ENCODE data around the gene ITIH1. TPM values are rescaled to one million over a fixed set of nuclear protein-coding genes. Genes with fewer than 3 reads are reported as not detected.

Gene ITIH1
- total and polyA plus RNA-seq, 2 of the 4 experiments (the other 2 are of a cell fraction): not detected

DNA sequence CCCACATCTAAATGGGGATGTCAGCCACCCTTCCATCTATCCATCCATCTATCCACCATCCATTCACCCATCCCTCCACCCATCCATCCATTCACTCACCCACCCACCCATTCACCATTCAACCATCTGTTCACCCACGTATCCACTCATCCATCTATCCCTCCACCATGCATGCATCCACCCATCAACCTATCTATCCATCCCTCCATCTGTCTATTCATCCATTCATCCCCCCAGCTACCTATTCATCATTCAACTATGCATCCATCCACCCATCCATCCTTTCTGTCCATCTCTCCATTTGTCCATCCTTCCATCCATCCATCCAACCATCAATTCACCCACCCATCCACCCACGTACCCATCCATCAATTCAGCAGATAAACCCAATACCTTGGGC is 31.8 kb downstream of the ITIH1 start:
- H2AK9ac ChIP-seq (replicated peaks; ENCODE audit: low read depth, low read length, poor library complexity): no peak overlapping the region
- ATAC-seq (ENCODE audit: low read depth) (no peak), DNase-seq (no peak)
- H3K27ac ChIP-seq (ENCODE audit: insufficient read depth, low read length): no peak overlapping the region
- no peak overlapping the region for H3K14ac ChIP-seq (replicated peaks; ENCODE audit: low read depth, low read length)
- no peaks in the 10 kb centered on the region for H3K4me1 ChIP-seq (ENCODE audit: control insufficient read depth, insufficient read depth, low read length)
- H3K56ac ChIP-seq (ENCODE audit: extremely low read depth, insufficient read depth, low read length): no peak overlapping the region
- no peak overlapping the region for H4K5ac ChIP-seq (ENCODE audit: low read depth, low read length)
- H4K91ac ChIP-seq (ENCODE audit: insufficient read depth, low read depth, low read length): no peak overlapping the region
- H3K9me1 ChIP-seq (ENCODE audit: insufficient read depth, low read length): no peaks in the 10 kb centered on the region
- WGBS, 2 experiments (ENCODE audit: extremely low coverage in 2 of 2, insufficient read length in 1 of 2): 9% methylated on average over 1 of the region's 2 CpGs; no CpG with 5 or more reads in 1 of the 2 experiments
- TF ChIP-seq MAZ (IDR thresholded peaks at IDR 0.05; ENCODE audit: borderline replicate concordance, low read depth, low read length): no peak
- no peak for TF ChIP-seq RCOR1 (IDR thresholded peaks at IDR 0.05; ENCODE audit: insufficient replicate concordance, low read length)
- TF ChIP-seq ELK1 (IDR thresholded peaks at IDR 0.05; ENCODE audit: borderline replicate concordance, low read depth, low read length): no peak
- TF ChIP-seq MAFK (IDR thresholded peaks at IDR 0.05; ENCODE audit: low read depth, low read length): no peak
- no peak for TF ChIP-seq BHLHE40 (IDR thresholded peaks at IDR 0.05; ENCODE audit: low read depth, low read length)
- TF ChIP-seq, protein P1, sequence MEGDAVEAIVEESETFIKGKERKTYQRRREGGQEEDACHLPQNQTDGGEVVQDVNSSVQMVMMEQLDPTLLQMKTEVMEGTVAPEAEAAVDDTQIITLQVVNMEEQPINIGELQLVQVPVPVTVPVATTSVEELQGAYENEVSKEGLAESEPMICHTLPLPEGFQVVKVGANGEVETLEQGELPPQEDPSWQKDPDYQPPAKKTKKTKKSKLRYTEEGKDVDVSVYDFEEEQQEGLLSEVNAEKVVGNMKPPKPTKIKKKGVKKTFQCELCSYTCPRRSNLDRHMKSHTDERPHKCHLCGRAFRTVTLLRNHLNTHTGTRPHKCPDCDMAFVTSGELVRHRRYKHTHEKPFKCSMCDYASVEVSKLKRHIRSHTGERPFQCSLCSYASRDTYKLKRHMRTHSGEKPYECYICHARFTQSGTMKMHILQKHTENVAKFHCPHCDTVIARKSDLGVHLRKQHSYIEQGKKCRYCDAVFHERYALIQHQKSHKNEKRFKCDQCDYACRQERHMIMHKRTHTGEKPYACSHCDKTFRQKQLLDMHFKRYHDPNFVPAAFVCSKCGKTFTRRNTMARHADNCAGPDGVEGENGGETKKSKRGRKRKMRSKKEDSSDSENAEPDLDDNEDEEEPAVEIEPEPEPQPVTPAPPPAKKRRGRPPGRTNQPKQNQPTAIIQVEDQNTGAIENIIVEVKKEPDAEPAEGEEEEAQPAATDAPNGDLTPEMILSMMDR (conservative IDR thresholded peaks at IDR 0.05; ENCODE audit: low read depth, low read length): no peak
- no peak overlapping the region for H2BK15ac ChIP-seq (ENCODE audit: low read depth, low read length)
- no peak overlapping the region for H2BK120ac ChIP-seq (ENCODE audit: low read depth, low read length)
- ChIA-PET CTCF (interaction anchor here (1.7 kb wide), 1 partner anchor 12 kb away, joined by 6 read pairs; no protein-coding TSS in a partner anchor), POLR2A (ENCODE audit: unreplicated experiment) (no interaction called here)
- H3K4ac ChIP-seq (ENCODE audit: low read depth, low read length): no peak overlapping the region
- H3K36me3 ChIP-seq (ENCODE audit: control insufficient read depth, insufficient read depth, low read length): no peaks in the 10 kb centered on the region
- in situ Hi-C loops (cut with MboI; ENCODE audit: low sequenced_read_pairs) (no loop called here), intact Hi-C loops (cut with micrococcal nuclease) (no loop called here), dilution Hi-C loops (cut with HindIII; ENCODE audit: low sequenced_read_pairs, unreplicated experiment) (no loop called here)
- no peak overlapping the region for H3K4me3 ChIP-seq (ENCODE audit: insufficient read depth, low read depth, low read length)
- H2AFZ ChIP-seq (replicated peaks; ENCODE audit: low read length, poor library complexity): no peak overlapping the region
- H2AK5ac ChIP-seq (ENCODE audit: low read depth, low read length): no peak overlapping the region
- H3K18ac ChIP-seq (ENCODE audit: low read depth, low read length): no peak overlapping the region
- no peaks in the 10 kb centered on the region for H3K9me3 ChIP-seq (ENCODE audit: control insufficient read depth, insufficient read depth, low read length)
- no peaks in the 10 kb centered on the region for H3K79me1 ChIP-seq (ENCODE audit: low read depth in 1 of 2, low read length in 2 of 2)
- peaks cover 19% of the 10 kb centered on the region; the same call in 1 of the 2 replicates for H3K27me3 ChIP-seq (ENCODE audit: control insufficient read depth, insufficient read depth, low read length)
- no peak overlapping the region for H4K8ac ChIP-seq (ENCODE audit: low read depth in 2 of 2, low read length in 2 of 2)
- H3K9ac ChIP-seq (ENCODE audit: low read depth, low read length): no peak overlapping the region
- H4K20me1 ChIP-seq (ENCODE audit: insufficient read depth, low read length): no peaks in the 10 kb centered on the region
- H2BK5ac ChIP-seq (ENCODE audit: low read depth, low read length, poor library complexity, severe bottlenecking): no peak overlapping the region
- H3K4me2 ChIP-seq (ENCODE audit: low read depth, low read length): no peak overlapping the region
- no TSS peak for BruUV-seq (replicated peaks)
- H3K23ac ChIP-seq (ENCODE audit: low read depth, low read length): no peak overlapping the region
- no peak overlapping the region for H2BK20ac ChIP-seq (ENCODE audit: low read depth, low read length)

All from IMR-90 (cell line).